Large intestine (tissue), 3 donors: Measurements from ENCODE around the gene SLC5A1. TPM values are rescaled to one million over a fixed set of nuclear protein-coding genes. Genes with fewer than 3 reads are reported as not detected.

Experiments used
- DNase-seq, 2 donors: peaks; one replicate each; pipeline versions ENCODE4 v3.0.0 to v3.0.0-alpha.2; 2013
- H3K27ac ChIP-seq: one replicate; pipeline ENCODE4 v1.5.1; 2013; ENCODE audit warnings: low read length
- H3K27me3 ChIP-seq: 2 replicates; pipeline ENCODE4 v1.6.1; 2013; ENCODE audit warnings: low read length; ENCODE audit not compliant: control insufficient read depth, insufficient read depth
- H3K36me3 ChIP-seq: 2 replicates; pipeline ENCODE4 v1.6.1; 2013; ENCODE audit warnings: low read length; ENCODE audit not compliant: control insufficient read depth, insufficient read depth
- H3K4me1 ChIP-seq: one replicate; pipeline ENCODE4 v1.6.1; 2013; ENCODE audit warnings: low read length; ENCODE audit not compliant: control insufficient read depth, insufficient read depth
- H3K4me3 ChIP-seq: one replicate; pipeline ENCODE4 v1.5.1; 2013; ENCODE audit warnings: low read length
- H3K9me3 ChIP-seq: one replicate; pipeline ENCODE4 v1.6.1; 2013; ENCODE audit warnings: mild to moderate bottlenecking, low read depth, low read length, moderate library complexity; ENCODE audit not compliant: control insufficient read depth
- WGBS: methylation state at CpG from one replicate; pipeline ENCODE4 v1.1.5; 2013; ENCODE audit warnings: low lambda C conversion rate; ENCODE audit not compliant: insufficient coverage; 5-methylcytosine and 5-hydroxymethylcytosine counted together
- polyA plus RNA-seq: library from polyadenylated mRNA; unstranded; fragments of 120-200 nt; gene quantifications from one replicate; pipeline ENCODE4 v1.2.1, GENCODE V29; 2013

The SLC5A1 gene
- polyA plus RNA-seq, 1 donor, result 166 TPM

- Histone ChIP-seq H3K4me1 (peaks cover 20% of the 10 kb centered on the region), H3K9me3 (no peaks in the 10 kb centered on the region), H3K36me3 (peaks cover 15% of the 10 kb centered on the region), H3K27me3 (no peaks in the 10 kb centered on the region), H3K4me3 (no peak overlapping the region), H3K27ac (no peak overlapping the region)
- WGBS, result 80% methylated on average over 1 of the region's 6 CpGs
- DNase-seq, result no peak
Measured at GRCh38 chr22:32083000-32083399, 39.9 kb downstream of the SLC5A1 start.

- DNase-seq, result no peak
- peaks cover 15% of the 10 kb centered on the region for H3K36me3 ChIP-seq
Measured at GRCh38 chr22:32083814-32084213, 40.8 kb downstream of the SLC5A1 start.

GRCh38 chr22:32088084-32088483, 45.0 kb downstream of the SLC5A1 start:
- no peaks in the 10 kb centered on the region for H3K9me3 ChIP-seq
- WGBS, result no CpG with 5 or more reads among the region's 3 CpGs
- H3K4me1 ChIP-seq, result no peaks in the 10 kb centered on the region
- no peaks in the 10 kb centered on the region for H3K27me3 ChIP-seq
- DNase-seq, result no peak
- peaks cover 17% of the 10 kb centered on the region for H3K36me3 ChIP-seq
- no peak overlapping the region for H3K27ac ChIP-seq
- H3K4me3 ChIP-seq, result no peak overlapping the region

More at GRCh38 chr22:32083814-32084213, 40.8 kb downstream of the SLC5A1 start:
- Histone ChIP-seq H3K9me3 (no peaks in the 10 kb centered on the region), H3K27ac (no peak overlapping the region), H3K4me3 (no peak overlapping the region), H3K27me3 (no peaks in the 10 kb centered on the region), H3K4me1 (peaks cover 12% of the 10 kb centered on the region)

DNA sequence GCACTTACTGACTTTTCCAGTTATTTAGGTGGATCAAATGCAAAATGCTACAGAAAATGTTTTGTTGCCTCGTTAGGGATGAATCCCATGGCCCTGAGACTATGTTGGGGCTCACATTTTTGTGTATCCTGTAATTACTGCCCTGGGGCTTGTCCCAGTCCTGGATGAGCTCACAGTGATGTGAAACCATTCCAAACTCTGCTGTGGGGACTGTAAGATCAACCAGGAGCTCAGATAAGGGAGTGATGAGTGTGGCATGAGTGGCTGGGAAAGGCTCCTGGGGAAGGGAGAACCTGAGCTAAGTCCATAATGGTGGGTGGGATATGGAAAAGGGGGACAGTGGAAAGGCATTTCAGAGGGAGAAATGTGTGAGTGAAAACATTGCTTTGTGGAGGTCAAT, 54.0 kb downstream of the SLC5A1 start:
- no peak overlapping the region for H3K27ac ChIP-seq
- no peak for DNase-seq
- no peaks in the 10 kb centered on the region for H3K4me1 ChIP-seq
- peaks cover 32% of the 10 kb centered on the region for H3K36me3 ChIP-seq
- no peaks in the 10 kb centered on the region for H3K27me3 ChIP-seq
- H3K9me3 ChIP-seq, result no peaks in the 10 kb centered on the region
- WGBS, result no CpG with 5 or more reads among the region's 1 CpG
- H3K4me3 ChIP-seq, result no peak overlapping the region

GRCh38 chr22:32097881-32098499, 54.9 kb downstream of the SLC5A1 start:
- H3K4me3 ChIP-seq, result no peak overlapping the region
- no peak overlapping the region for H3K27ac ChIP-seq
- DNase-seq, result no peak
- H3K27me3 ChIP-seq, result no peaks in the 10 kb centered on the region
- no peaks in the 10 kb centered on the region for H3K9me3 ChIP-seq
- H3K36me3 ChIP-seq, result peaks cover 32% of the 10 kb centered on the region
- no peaks in the 10 kb centered on the region for H3K4me1 ChIP-seq

DNA sequence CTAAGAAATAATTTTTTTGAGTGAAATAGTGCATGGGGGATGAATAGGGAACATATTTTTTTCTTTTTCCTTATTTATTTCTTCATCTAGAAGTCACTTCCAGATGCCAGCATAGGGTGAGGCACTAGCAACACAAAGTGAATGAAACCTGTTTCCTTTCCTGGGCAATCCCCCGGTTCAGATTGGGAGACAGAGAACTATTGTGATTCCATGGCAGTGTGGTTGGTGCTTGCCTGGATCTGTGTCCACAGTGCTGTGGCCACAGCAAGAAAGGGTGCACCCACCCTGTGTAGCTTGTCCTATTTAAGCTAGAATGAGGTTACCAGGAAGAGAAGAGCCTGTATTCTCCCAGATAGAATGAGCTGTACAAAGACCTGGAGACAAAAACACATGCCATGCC, 57.6 kb downstream of the SLC5A1 start:
- no peak overlapping the region for H3K27ac ChIP-seq
- WGBS, result no CpG with 5 or more reads among the region's 1 CpG
- H3K4me3 ChIP-seq, result no peak overlapping the region
- DNase-seq, result no peak
- H3K36me3 ChIP-seq, result peaks cover 35% of the 10 kb centered on the region
- no peaks in the 10 kb centered on the region for H3K9me3 ChIP-seq
- no peaks in the 10 kb centered on the region for H3K4me1 ChIP-seq
- no peaks in the 10 kb centered on the region for H3K27me3 ChIP-seq

DNA sequence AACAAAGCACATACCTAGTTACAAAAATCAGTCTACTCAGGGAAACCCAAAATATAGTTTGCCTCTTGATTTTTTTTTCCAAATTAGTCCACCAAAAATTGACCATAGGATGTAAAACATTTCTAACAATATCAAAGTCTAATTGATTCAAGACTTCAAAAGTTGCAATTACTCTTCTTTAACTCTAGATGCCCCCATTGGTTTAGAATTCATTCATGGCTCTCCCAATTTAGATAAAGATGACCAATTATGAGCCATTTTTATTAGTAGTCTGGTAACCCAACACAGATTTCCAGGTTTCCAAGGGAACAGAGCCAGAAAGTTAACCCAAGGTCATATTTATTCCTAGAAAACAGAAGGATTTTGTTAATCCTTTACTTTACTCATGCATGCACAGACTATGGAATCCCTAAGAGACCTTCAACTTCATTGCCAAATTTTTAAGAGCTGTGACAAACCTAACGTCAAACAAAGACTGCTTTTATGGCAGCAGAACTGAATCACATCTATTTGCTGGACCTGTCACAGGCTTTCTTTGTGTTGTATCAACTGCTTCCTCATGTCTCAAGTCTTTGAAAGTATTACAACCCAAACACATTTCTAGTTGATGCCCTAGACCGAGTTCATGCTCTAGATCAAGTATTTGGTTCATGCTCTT, 60.7 kb downstream of the SLC5A1 start:
- Histone ChIP-seq H3K27ac (no peak overlapping the region), H3K4me1 (no peaks in the 10 kb centered on the region), H3K27me3 (no peaks in the 10 kb centered on the region), H3K36me3 (peaks cover 23% of the 10 kb centered on the region), H3K4me3 (no peak overlapping the region), H3K9me3 (no peaks in the 10 kb centered on the region)
- no CpG with 5 or more reads among the region's 2 CpGs for WGBS
- DNase-seq, result no peak

DNA sequence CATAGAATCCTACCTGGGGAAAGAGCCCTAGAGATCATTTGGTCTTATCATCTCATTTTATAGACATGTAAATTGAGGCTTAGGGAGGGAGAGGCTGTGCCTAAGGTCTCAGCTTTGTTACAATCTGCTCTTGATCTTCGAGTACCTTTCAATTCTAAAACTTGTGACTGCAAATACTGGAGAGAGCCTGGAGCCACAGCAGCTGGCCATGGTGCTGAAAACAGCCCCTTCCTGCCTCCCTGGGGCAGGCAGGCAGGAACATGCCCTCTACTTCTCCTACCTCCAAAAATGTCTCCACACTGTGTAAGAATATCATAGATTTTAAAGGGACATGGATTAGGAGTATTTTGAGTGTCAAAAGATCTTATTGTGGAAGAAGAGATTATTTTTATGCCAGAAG, 63.9 kb downstream of the SLC5A1 start:
- Histone ChIP-seq H3K27me3 (no peaks in the 10 kb centered on the region), H3K27ac (no peak overlapping the region), H3K4me3 (no peak overlapping the region), H3K9me3 (no peaks in the 10 kb centered on the region), H3K4me1 (no peaks in the 10 kb centered on the region), H3K36me3 (peaks cover 27% of the 10 kb centered on the region)
- no peak for DNase-seq
- WGBS, result no CpG with 5 or more reads among the region's 1 CpG

- Histone ChIP-seq H3K4me3 (no peak overlapping the region), H3K9me3 (no peaks in the 10 kb centered on the region), H3K27ac (no peak overlapping the region), H3K4me1 (no peaks in the 10 kb centered on the region), H3K27me3 (no peaks in the 10 kb centered on the region), H3K36me3 (peaks cover 27% of the 10 kb centered on the region)
- no CpG with 5 or more reads among the region's 2 CpGs for WGBS
- no peak for DNase-seq
Measured at GRCh38 chr22:32112380-32112779, 69.3 kb downstream of the SLC5A1 start.

DNA sequence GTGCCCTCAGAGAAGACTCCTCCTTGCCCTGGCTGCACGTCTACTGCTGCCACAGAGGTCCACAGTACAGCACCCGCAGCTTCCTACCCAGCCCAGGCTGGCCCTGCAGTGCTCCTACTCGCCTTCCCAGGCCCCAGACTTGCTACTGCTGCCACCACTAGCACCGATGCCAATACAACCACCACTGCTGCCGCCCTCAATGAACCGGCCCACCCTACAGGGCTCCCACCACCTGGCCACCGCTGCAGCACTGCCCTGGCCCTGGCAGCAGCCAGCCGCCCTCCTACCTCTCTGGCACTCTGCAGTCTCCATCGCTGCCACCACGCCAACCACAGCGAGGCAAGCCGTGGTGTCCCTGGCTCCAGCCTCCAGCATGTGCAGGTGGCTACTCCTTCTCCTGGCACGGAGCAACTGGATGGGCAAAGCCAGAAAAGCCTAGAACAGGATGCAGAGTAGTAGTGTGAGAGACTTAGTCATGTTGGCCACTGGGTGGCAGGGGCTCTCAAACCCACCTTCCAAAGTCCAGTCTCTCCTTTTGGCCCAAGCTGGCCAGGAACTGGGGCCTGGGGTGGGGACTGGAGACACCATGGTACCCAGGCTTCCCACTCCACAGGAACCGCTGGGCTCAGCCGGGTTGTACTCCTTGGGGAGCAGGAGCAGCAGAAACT, 76.6 kb downstream of the SLC5A1 start:
- WGBS, result no CpG with 5 or more reads among the region's 15 CpGs
- no peaks in the 10 kb centered on the region for H3K9me3 ChIP-seq
- no peak overlapping the region for H3K27ac ChIP-seq
- no peaks in the 10 kb centered on the region for H3K4me1 ChIP-seq
- no peak overlapping the region for H3K4me3 ChIP-seq
- no peak for DNase-seq
- no peaks in the 10 kb centered on the region for H3K36me3 ChIP-seq
- H3K27me3 ChIP-seq, result no peaks in the 10 kb centered on the region

- DNase-seq, result no peak
- WGBS, result no CpG with 5 or more reads among the region's 20 CpGs
- H3K9me3 ChIP-seq, result no peaks in the 10 kb centered on the region
- H3K4me1 ChIP-seq, result no peaks in the 10 kb centered on the region
- H3K36me3 ChIP-seq, result no peaks in the 10 kb centered on the region
- no peak overlapping the region for H3K4me3 ChIP-seq
- no peaks in the 10 kb centered on the region for H3K27me3 ChIP-seq
- H3K27ac ChIP-seq, result no peak overlapping the region
Measured at GRCh38 chr22:32120603-32121002, 77.5 kb downstream of the SLC5A1 start.
